Measurements from ENCODE around the gene HS1BP3.

HS1BP3 gene

GRCh38 chr2:20675701-20676352 lies 24.9 kb upstream of the HS1BP3 start:
- Histone ChIP-seq H3K79me2 (ENCODE audit: insufficient read depth, low read depth) (no peaks in the 10 kb centered on the region), H3K4me1 (ENCODE audit: low read depth, poor library complexity, severe bottlenecking) (no peaks in the 10 kb centered on the region), H4K20me1 (ENCODE audit: insufficient read depth) (no peaks in the 10 kb centered on the region), H3K36me3 (ENCODE audit: insufficient read depth) (no peaks in the 10 kb centered on the region), H3K4me3 (IDR thresholded peaks at IDR 0.05; ENCODE audit: insufficient read depth, low read depth, low read length) (no peak overlapping the region), H3K27me3 (ENCODE audit: insufficient read depth, low read depth) (no peaks in the 10 kb centered on the region), H3K4me2 (no peak overlapping the region), H2AFZ (ENCODE audit: low read depth) (no peak overlapping the region), H3K9ac (no peak overlapping the region), H3K27ac (no peak overlapping the region)
- TF ChIP-seq CTCF (conservative IDR thresholded peaks at IDR 0.05; ENCODE audit: low read depth, low read length): no peak

- Histone ChIP-seq H3K79me2 (ENCODE audit: insufficient read depth, low read depth) (no peaks in the 10 kb centered on the region), H2AFZ (ENCODE audit: low read depth) (no peak overlapping the region), H4K20me1 (ENCODE audit: insufficient read depth) (no peaks in the 10 kb centered on the region), H3K9ac (no peak overlapping the region), H3K36me3 (ENCODE audit: insufficient read depth) (no peaks in the 10 kb centered on the region), H3K4me2 (no peak overlapping the region), H3K4me1 (ENCODE audit: low read depth, poor library complexity, severe bottlenecking) (no peaks in the 10 kb centered on the region), H3K27me3 (ENCODE audit: insufficient read depth, low read depth) (no peaks in the 10 kb centered on the region), H3K4me3 (IDR thresholded peaks at IDR 0.05; ENCODE audit: insufficient read depth, low read depth, low read length) (no peak overlapping the region), H3K27ac (no peak overlapping the region)
- no peak for TF ChIP-seq CTCF (conservative IDR thresholded peaks at IDR 0.05; ENCODE audit: low read depth, low read length)
These were observed 24.2 kb upstream of the HS1BP3 start for GRCh38 chr2:20674974-20675679.

GRCh38 chr2:20674309-20674965 lies 23.5 kb upstream of the HS1BP3 start:
- Histone ChIP-seq H2AFZ (ENCODE audit: low read depth) (no peak overlapping the region), H4K20me1 (ENCODE audit: insufficient read depth) (no peaks in the 10 kb centered on the region), H3K79me2 (ENCODE audit: insufficient read depth, low read depth) (no peaks in the 10 kb centered on the region), H3K9ac (no peak overlapping the region), H3K27me3 (ENCODE audit: insufficient read depth, low read depth) (no peaks in the 10 kb centered on the region), H3K4me2 (no peak overlapping the region), H3K36me3 (ENCODE audit: insufficient read depth) (no peaks in the 10 kb centered on the region), H3K4me1 (ENCODE audit: low read depth, poor library complexity, severe bottlenecking) (no peaks in the 10 kb centered on the region), H3K27ac (no peak overlapping the region), H3K4me3 (IDR thresholded peaks at IDR 0.05; ENCODE audit: insufficient read depth, low read depth, low read length) (no peak overlapping the region)
- TF ChIP-seq CTCF (conservative IDR thresholded peaks at IDR 0.05; ENCODE audit: low read depth, low read length): no peak

GRCh38 chr2:20673686-20674308 lies 22.9 kb upstream of the HS1BP3 start:
- no peaks in the 10 kb centered on the region for H3K79me2 ChIP-seq (ENCODE audit: insufficient read depth, low read depth)
- H3K4me3 ChIP-seq (IDR thresholded peaks at IDR 0.05; ENCODE audit: insufficient read depth, low read depth, low read length): no peak overlapping the region
- no peak for TF ChIP-seq CTCF (conservative IDR thresholded peaks at IDR 0.05; ENCODE audit: low read depth, low read length)
- no peaks in the 10 kb centered on the region for H4K20me1 ChIP-seq (ENCODE audit: insufficient read depth)
- H2AFZ ChIP-seq (ENCODE audit: low read depth): no peak overlapping the region
- no peak overlapping the region for H3K27ac ChIP-seq
- H3K4me1 ChIP-seq (ENCODE audit: low read depth, poor library complexity, severe bottlenecking): no peaks in the 10 kb centered on the region
- no peaks in the 10 kb centered on the region for H3K27me3 ChIP-seq (ENCODE audit: insufficient read depth, low read depth)
- H3K9ac ChIP-seq: no peak overlapping the region
- H3K4me2 ChIP-seq: no peak overlapping the region
- no peaks in the 10 kb centered on the region for H3K36me3 ChIP-seq (ENCODE audit: insufficient read depth)

Measured in KMS-11 (cell line).